ENCODE results near the gene PHLDB1. TPM values are rescaled to one million over a fixed set of nuclear protein-coding genes. Genes with fewer than 3 reads are reported as not detected.
"Not testable (repeated sequence)": the region's sequence is repeated elsewhere in the genome, so short reads cannot be mapped to it uniquely, and the experiment has no call there.

PHLDB1 gene
- 108 and 120 TPM in 2 replicates for total RNA-seq
- long read RNA-seq, partial matches to known transcripts: 5 of 6 reads
- long read RNA-seq, other reads (novel, unspliced or antisense): 0 of 6 reads

DNA sequence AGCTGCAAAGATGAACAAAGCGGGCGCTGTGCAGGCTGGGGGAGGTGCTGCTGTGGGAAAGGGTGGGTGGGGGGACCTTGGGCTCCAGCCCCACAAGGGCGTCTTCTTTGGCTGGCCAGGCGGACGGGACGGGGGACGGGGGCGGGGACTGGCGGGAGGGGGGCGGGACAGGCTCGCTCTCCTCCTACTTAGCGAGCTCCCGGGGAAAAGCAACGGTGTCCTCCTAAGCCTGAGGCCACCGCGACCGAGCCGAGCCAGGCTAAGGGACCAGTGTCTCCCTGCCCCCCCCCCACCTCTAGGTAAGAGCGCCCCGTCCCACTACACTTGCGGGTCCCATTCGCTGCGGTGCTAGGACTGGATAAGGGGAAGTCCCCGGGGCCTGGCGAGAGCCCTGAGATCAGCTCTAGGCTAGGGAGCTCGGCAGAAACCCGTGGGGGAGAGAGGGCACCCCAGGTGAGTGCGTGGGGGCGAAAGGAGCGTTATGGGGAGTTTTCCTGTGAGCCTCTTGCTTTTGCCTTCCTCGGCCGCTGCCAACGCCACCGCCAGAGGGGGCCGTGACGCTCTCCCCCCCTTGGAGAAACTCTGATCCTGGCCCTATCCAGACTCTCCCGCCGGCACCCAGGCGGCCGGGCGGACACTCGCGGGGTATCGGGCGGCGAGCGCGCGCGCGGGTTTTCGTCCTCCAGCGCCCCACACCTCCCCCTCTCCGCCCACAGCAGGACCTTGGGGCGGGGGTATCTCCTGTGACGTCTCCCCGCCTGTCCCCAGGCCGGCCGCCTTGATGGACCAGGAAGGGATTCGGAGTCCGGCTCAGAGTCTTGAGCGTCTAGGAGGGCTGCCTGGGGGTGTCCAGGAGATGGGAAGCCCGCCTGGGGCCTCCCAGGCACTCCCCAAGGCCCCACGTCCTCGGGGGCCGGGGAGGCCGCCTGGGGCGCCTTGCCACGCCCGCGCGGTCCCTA, at the start of gene PHLDB1:
Gene PHLDB1 (plus strand): TSS at position 215 of the 959 bp plus-strand sequence. CDS start 6,222 bp downstream, outside the sequence.
- peaks cover 3% of the 10 kb centered on the region for H3K36me3 Mint-ChIP-seq (ENCODE audit: low read depth)
- no peak within 1 kb of the TSS for H3K27ac Mint-ChIP-seq (ENCODE audit: unreplicated experiment)
- no peaks in the 10 kb centered on the region for H3K9me3 Mint-ChIP-seq
- TF ChIP-seq, protein P1, sequence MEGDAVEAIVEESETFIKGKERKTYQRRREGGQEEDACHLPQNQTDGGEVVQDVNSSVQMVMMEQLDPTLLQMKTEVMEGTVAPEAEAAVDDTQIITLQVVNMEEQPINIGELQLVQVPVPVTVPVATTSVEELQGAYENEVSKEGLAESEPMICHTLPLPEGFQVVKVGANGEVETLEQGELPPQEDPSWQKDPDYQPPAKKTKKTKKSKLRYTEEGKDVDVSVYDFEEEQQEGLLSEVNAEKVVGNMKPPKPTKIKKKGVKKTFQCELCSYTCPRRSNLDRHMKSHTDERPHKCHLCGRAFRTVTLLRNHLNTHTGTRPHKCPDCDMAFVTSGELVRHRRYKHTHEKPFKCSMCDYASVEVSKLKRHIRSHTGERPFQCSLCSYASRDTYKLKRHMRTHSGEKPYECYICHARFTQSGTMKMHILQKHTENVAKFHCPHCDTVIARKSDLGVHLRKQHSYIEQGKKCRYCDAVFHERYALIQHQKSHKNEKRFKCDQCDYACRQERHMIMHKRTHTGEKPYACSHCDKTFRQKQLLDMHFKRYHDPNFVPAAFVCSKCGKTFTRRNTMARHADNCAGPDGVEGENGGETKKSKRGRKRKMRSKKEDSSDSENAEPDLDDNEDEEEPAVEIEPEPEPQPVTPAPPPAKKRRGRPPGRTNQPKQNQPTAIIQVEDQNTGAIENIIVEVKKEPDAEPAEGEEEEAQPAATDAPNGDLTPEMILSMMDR (conservative IDR thresholded peaks at IDR 0.05): peak; percentile 61
- DNase-seq (ENCODE audit: low read depth, low spot score): peak; percentile 52
- H3K4me3 Mint-ChIP-seq: peak within 1 kb of the TSS; percentile 89
- peaks cover 45% of the 10 kb centered on the region for H3K27me3 Mint-ChIP-seq (ENCODE audit: low read depth)
- H3K4me1 Mint-ChIP-seq: peaks cover 60% of the 10 kb centered on the region

DNA sequence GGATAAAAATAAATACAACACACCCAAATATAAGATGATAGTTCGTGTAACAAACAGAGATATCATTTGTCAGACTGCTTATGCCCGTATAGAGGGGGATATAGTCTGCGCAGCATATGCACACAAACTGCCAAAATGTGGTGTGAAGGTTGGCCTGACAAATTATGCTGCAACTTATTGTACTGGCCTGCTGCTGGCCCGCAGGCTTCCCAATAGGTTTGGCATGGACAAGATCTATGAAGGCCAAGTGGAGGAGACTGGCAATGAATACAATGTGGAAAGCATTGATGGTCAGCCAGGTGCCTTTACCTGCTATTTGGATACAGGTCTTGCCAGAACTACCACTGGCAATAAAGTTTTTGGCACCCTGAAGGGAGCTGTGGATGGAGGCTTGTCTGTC, 46.6 kb upstream of the PHLDB1 start:
- Mint-ChIP-seq H3K27me3 (ENCODE audit: low read depth) (no peaks in the 10 kb centered on the region), H3K27ac (ENCODE audit: unreplicated experiment) (no peak overlapping the region), H3K4me1 (peaks cover 11% of the 10 kb centered on the region), H3K9me3 (no peaks in the 10 kb centered on the region), H3K4me3 (no peak overlapping the region), H3K36me3 (ENCODE audit: low read depth) (peaks cover 6% of the 10 kb centered on the region)
- no peak for DNase-seq (ENCODE audit: low read depth, low spot score)
- TF ChIP-seq, protein P1 (conservative IDR thresholded peaks at IDR 0.05): no peak

DNA sequence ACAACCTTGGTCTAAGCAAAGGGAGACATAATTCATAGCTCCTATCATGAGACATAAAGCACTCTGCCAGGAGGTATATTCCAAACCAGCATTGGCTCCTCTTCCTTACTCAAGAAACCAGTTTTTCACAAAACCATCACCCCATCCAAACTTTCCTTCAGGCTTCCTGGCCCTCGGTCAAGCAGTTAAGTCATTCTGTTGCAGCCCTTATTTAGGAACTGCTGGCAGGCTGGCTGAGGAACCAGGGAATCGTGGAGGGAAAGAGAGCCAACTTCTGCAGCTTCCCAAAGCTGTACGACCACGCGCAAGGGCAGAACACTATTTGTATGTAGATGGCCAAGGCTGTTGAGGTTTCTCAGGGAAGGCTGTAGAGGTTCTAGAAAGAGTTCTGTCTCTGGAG, 42.4 kb upstream of the PHLDB1 start:
- Mint-ChIP-seq H3K4me3 (peak overlapping the region; percentile 81), H3K27ac (ENCODE audit: unreplicated experiment) (no peak overlapping the region), H3K36me3 (ENCODE audit: low read depth) (no peaks in the 10 kb centered on the region), H3K27me3 (ENCODE audit: low read depth) (no peaks in the 10 kb centered on the region), H3K9me3 (no peaks in the 10 kb centered on the region), H3K4me1 (peaks cover 14% of the 10 kb centered on the region)
- DNase-seq (ENCODE audit: low read depth, low spot score): no peak
- TF ChIP-seq, protein P1 (conservative IDR thresholded peaks at IDR 0.05): no peak

- no peak for DNase-seq (ENCODE audit: low read depth, low spot score)
- Mint-ChIP-seq H3K9me3 (no peaks in the 10 kb centered on the region), H3K4me3 (peak overlapping the region; percentile 61), H3K27ac (ENCODE audit: unreplicated experiment) (no peak overlapping the region), H3K27me3 (ENCODE audit: low read depth) (no peaks in the 10 kb centered on the region), H3K4me1 (peaks cover 40% of the 10 kb centered on the region), H3K36me3 (ENCODE audit: low read depth) (no peaks in the 10 kb centered on the region)
- TF ChIP-seq, protein P1 (conservative IDR thresholded peaks at IDR 0.05): no peak
These were observed 37.7 kb upstream of the PHLDB1 start for GRCh38 chr11:118569670-118570069.

DNA sequence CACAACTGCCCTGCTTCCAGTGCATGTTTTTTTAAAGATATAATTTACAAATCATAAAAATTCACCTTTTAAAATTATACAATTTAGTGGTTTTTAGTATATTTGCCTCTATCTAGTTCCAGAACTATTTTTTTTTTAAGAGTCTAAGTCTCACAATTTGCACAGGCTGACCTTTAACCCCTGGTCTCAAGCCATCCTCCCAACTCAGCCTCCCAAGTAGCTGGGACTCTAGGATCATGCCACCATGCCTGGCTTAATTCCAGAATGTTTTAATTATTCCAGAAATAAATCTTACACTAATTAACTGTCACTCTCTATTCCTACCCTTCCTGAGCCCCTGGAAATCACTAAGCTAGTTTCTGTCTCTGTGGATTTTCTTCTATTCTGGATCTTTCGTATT, 36.6 kb upstream of the PHLDB1 start:
- no peak overlapping the region for H3K27ac Mint-ChIP-seq (ENCODE audit: unreplicated experiment)
- DNase-seq (ENCODE audit: low read depth, low spot score): no peak
- H3K4me3 Mint-ChIP-seq: no peak overlapping the region
- no peaks in the 10 kb centered on the region for H3K9me3 Mint-ChIP-seq
- H3K4me1 Mint-ChIP-seq: peaks cover 42% of the 10 kb centered on the region
- TF ChIP-seq, protein P1 (conservative IDR thresholded peaks at IDR 0.05): no peak
- no peaks in the 10 kb centered on the region for H3K27me3 Mint-ChIP-seq (ENCODE audit: low read depth)
- H3K36me3 Mint-ChIP-seq (ENCODE audit: low read depth): no peaks in the 10 kb centered on the region

DNA sequence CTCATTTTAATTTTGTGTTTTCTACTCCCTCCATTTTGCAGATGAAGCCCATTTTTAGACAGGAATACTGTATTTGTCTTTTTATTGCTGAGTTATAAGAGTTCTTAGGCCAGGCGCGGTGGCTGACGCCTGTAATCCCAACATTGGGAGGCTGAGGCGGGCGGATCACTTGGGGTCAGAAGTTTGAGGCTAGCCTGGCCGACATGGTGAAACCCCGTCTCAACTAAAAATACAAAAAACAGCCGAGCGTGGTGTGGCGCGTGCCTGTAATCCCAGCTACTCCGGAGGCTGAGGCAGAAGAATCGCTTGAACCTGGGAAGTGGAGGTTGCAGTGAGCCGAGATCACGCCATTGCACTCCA, 35.7 kb upstream of the PHLDB1 start:
- Mint-ChIP-seq H3K4me1 (peaks cover 42% of the 10 kb centered on the region), H3K4me3 (peak overlapping the region; percentile 92), H3K27ac (ENCODE audit: unreplicated experiment) (peak overlapping the region; percentile 5)
- not testable (repeated sequence) for H3K27me3 Mint-ChIP-seq (ENCODE audit: low read depth); H3K9me3 Mint-ChIP-seq; H3K36me3 Mint-ChIP-seq (ENCODE audit: low read depth); DNase-seq (ENCODE audit: low read depth, low spot score)

Measured in neural crest cell (in vitro differentiated cells).